B cell (primary cell): ENCODE measurements around the gene OXSM.

Source experiments
- CTCF ChIP-seq: fragments of 200-600 bp; IDR thresholded peaks from one replicate; pipeline ENCODE4 v1.8.0; 2022; ENCODE audit warnings: antibody characterized with exemption, mild to moderate bottlenecking
- EZH2 ChIP-seq: IDR thresholded peaks from 2 replicates; pipeline ENCODE4 v1.6.1; 2012; ENCODE audit warnings: borderline replicate concordance, low read depth, mild to moderate bottlenecking, moderate library complexity, low read length; ENCODE audit not compliant: insufficient read depth, poor library complexity, severe bottlenecking

DNA sequence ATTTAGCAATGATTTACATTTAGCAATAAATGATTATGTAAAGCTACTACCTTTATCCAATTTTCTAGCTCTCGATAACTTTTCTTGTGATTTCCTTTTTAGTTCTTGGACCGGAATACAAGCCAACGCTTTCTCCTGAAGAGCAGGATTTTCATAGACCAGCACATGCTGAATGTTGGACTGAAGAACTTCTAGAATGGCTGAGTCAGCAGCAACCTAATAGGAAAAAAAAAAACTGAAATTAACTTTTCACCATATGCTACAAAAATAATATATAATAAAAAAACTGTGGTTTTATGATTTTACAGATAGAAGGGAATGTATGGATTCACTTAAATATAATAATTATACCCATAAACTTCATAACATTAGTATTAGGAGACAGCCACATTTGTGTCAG lies 38.8 kb upstream of the OXSM start:
- no peak for TF ChIP-seq CTCF
- no peak for TF ChIP-seq EZH2
